Urinary bladder (tissue), 4 donors: ENCODE measurements around the gene SNUPN. TPM values are rescaled to one million over a fixed set of nuclear protein-coding genes. Genes with fewer than 3 reads are reported as not detected.
A peak's percentile ranks its signal among the peaks of the same experiment; 100 is the strongest.
"Not testable (repeated sequence)": the region's sequence is repeated elsewhere in the genome, so short reads cannot be mapped to it uniquely, and the experiment has no call there.

Experiments
- DNase-seq: peaks from one replicate; pipeline ENCODE4 v3.0.0-alpha.2; 2015; ENCODE audit errors: extremely low spot score
- H3K27ac ChIP-seq: one replicate; pipeline ENCODE4 v1.5.1; 2013; ENCODE audit warnings: low read depth, mild to moderate bottlenecking, moderate library complexity
- H3K36me3 ChIP-seq: one replicate; pipeline ENCODE4 v1.6.1; 2013; ENCODE audit warnings: mild to moderate bottlenecking, moderate library complexity; ENCODE audit not compliant: insufficient read depth
- H3K4me1 ChIP-seq: one replicate; pipeline ENCODE4 v1.6.1; 2013; ENCODE audit warnings: mild to moderate bottlenecking, moderate library complexity; ENCODE audit not compliant: insufficient read depth
- H3K4me3 ChIP-seq: one replicate; pipeline ENCODE4 v1.5.1; 2013; ENCODE audit warnings: low read depth, low read length
- WGBS: extraction: QIAGEN DNeasy Blood & Tissue Kit; methylation state at CpG from one replicate; pipeline ENCODE4 v1.1.7; 2013; 5-methylcytosine and 5-hydroxymethylcytosine counted together
- polyA plus RNA-seq: library from polyadenylated mRNA; stranded (reverse); fragments of 200-250 nt; gene quantifications from one replicate; pipeline ENCODE4 v1.2.3, GENCODE V29; 2013
- total RNA-seq: library from RNA; depleted of rRNA; stranded (reverse); fragments of >200 nt; gene quantifications from one replicate; pipeline ENCODE4 v1.2.3, GENCODE V29; 2014
- donor health status: healthy with polysubstance abuse.
- donor health status: healthy.

Gene SNUPN
- total and polyA plus RNA-seq, 2 donors, result 23.6 to 25.1 TPM

- 82% methylated on average over 9 of the region's 9 CpGs for WGBS
- H3K36me3 ChIP-seq, result no peaks in the 10 kb centered on the region
- no peak for DNase-seq
- H3K4me3 ChIP-seq, result no peak overlapping the region
- peaks cover 1% of the 10 kb centered on the region for H3K4me1 ChIP-seq
- no peak overlapping the region for H3K27ac ChIP-seq
These were observed 31.2 kb downstream of the SNUPN start for GRCh38 chr15:75594276-75594675.

- whole genome bisulfite sequencing, result 90% methylated on average over 4 of the region's 4 CpGs
- Histone ChIP-seq H3K27ac (no peak overlapping the region), H3K4me1 (no peaks in the 10 kb centered on the region), H3K4me3 (no peak overlapping the region), H3K36me3 (no peaks in the 10 kb centered on the region)
- no peak for DNase-seq
These were observed 33.7 kb downstream of the SNUPN start for GRCh38 chr15:75591655-75592364.

DNA sequence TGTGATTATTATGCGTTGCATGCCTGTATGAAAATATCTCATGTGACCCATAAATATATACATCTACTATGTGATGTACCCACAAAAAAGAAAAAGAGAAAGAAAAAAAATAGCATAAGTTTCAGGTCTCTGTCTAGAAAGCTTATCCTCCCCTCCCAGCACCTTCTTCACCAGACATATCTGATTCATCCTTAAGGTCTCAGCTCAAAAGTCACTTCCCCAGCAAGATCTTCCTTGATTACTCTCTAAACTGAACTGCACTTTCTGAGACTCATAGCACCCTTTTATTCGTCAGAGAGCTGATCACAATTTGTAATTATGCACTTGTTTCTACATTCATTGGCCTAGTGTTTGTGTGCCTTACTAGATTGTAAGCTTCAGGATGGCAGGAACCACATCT, 35.3 kb downstream of the SNUPN start:
- H3K4me1 ChIP-seq, result no peaks in the 10 kb centered on the region
- no peak overlapping the region for H3K4me3 ChIP-seq
- H3K27ac ChIP-seq, result no peak overlapping the region
- DNase-seq, result no peak
- H3K36me3 ChIP-seq, result no peaks in the 10 kb centered on the region
- WGBS, result 91% methylated on average over 2 of the region's 2 CpGs

DNA sequence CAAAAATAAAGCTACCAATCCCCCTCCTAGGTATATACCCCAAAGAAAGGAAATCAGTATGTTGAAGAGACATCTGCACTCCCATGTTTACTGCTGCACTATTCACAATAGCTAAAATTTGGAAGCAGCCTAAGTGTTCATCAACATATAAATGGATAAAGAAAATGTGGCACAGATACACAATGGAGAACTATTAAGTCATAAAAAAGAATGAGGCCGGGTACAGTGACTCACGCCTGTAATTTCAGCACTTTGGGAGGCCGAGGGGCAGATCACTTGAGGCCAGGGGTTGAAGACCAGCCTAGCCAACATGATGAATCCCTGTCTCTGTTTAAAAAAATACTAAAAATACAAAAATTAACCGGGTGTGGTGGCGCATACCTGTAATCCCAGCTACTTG, 36.5 kb downstream of the SNUPN start:
- DNase-seq, result no peak
- H3K36me3 ChIP-seq, result no peaks in the 10 kb centered on the region
- no peaks in the 10 kb centered on the region for H3K4me1 ChIP-seq
- 96% methylated on average over 5 of the region's 5 CpGs for WGBS
- H3K4me3 ChIP-seq, result no peak overlapping the region
- H3K27ac ChIP-seq, result no peak overlapping the region

GRCh38 chr15:75586422-75586821, 39.1 kb downstream of the SNUPN start:
- not testable (repeated sequence) for H3K4me1 ChIP-seq, H3K27ac ChIP-seq, DNase-seq, H3K4me3 ChIP-seq, H3K36me3 ChIP-seq
- WGBS, result 96% methylated on average over 5 of the region's 5 CpGs

DNA sequence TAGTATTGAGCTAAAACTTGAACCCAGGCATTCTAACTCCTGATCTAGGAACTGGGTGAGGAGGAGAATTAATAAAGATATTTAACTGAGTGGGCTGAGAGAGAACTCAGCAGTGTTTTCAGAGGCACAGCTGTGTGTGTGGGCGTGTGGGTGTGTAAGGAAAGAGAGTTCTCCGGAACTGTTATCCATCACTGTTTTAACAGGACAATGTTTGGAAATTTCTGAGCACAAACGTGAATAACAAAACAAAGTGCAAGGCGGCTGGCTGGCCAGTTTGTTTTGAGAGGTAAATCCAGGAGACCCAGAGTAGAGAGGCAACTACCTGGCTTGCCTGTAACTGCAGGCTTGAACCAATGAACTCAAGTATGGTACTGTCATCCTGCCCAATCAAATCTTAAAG, 41.4 kb downstream of the SNUPN start:
- DNase-seq, result no peak
- no peaks in the 10 kb centered on the region for H3K4me1 ChIP-seq
- H3K27ac ChIP-seq, result no peak overlapping the region
- 46% methylated on average over 4 of the region's 4 CpGs for WGBS
- no peak overlapping the region for H3K4me3 ChIP-seq
- H3K36me3 ChIP-seq, result no peaks in the 10 kb centered on the region

DNA sequence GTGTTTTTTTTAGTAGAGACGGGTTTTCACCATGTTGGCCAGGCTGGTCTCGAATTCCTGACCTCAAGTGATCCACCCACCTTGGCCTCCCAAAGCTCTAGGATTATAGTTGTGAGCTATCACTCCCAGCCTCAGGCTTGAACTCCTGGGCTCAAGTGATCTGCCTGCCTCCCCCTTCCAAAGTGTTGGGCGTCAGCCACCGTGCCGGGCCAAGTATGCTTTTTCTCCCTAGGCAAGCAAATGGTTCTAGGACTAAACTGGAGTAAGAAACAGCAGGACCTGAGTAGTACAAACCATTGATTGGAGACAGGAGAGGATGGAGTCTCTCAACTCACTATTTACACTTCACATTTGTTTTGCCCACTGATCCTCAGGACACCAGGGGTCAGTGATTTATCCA, 41.8 kb downstream of the SNUPN start:
- no peak overlapping the region for H3K27ac ChIP-seq
- H3K4me1 ChIP-seq, result no peaks in the 10 kb centered on the region

DNA sequence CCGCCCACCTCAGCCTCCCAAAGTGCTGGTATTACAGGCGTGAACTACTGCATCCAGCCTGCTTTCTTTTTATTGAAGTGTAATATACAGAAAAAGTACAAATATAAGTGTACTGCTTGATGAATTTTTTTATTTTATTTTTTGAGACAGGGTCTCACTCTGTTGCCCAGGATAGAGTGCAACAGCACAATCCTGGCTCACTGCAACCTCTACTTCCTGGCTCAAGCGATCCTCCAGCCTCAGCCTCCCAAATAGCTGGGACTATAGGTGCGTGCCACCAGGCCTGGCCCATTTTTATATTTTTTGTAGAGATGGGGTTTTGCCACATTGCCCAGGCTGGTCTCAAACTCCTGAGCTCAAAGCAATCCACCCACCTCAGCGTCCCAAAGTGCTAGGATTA, 42.6 kb downstream of the SNUPN start:
- not testable (repeated sequence) for H3K27ac ChIP-seq, H3K36me3 ChIP-seq, H3K4me1 ChIP-seq, H3K4me3 ChIP-seq, DNase-seq
- WGBS, result 94% methylated on average over 5 of the region's 5 CpGs

More for the DNA sequence above, 41.8 kb downstream of the SNUPN start:
- 55% methylated on average over 5 of the region's 5 CpGs for WGBS
- DNase-seq, result no peak
- Histone ChIP-seq H3K4me3 (no peak overlapping the region), H3K36me3 (no peaks in the 10 kb centered on the region)

GRCh38 chr15:75578948-75579920, 46.3 kb downstream of the SNUPN start, which contains the start of gene PTPN9:
Gene PTPN9 (minus strand): TSS chr15:75579315. CDS start chr15:75578776, 539 bp downstream.
- H3K4me1 ChIP-seq, result no peaks in the 10 kb centered on the region
- peak; percentile 54 for DNase-seq
- WGBS, result 1% methylated on average over 74 of the region's 78 CpGs
- H3K4me3 ChIP-seq, result peak within 1 kb of the TSS; percentile 95
- no peaks in the 10 kb centered on the region for H3K36me3 ChIP-seq
- peak within 1 kb of the TSS; percentile 93 for H3K27ac ChIP-seq

DNA sequence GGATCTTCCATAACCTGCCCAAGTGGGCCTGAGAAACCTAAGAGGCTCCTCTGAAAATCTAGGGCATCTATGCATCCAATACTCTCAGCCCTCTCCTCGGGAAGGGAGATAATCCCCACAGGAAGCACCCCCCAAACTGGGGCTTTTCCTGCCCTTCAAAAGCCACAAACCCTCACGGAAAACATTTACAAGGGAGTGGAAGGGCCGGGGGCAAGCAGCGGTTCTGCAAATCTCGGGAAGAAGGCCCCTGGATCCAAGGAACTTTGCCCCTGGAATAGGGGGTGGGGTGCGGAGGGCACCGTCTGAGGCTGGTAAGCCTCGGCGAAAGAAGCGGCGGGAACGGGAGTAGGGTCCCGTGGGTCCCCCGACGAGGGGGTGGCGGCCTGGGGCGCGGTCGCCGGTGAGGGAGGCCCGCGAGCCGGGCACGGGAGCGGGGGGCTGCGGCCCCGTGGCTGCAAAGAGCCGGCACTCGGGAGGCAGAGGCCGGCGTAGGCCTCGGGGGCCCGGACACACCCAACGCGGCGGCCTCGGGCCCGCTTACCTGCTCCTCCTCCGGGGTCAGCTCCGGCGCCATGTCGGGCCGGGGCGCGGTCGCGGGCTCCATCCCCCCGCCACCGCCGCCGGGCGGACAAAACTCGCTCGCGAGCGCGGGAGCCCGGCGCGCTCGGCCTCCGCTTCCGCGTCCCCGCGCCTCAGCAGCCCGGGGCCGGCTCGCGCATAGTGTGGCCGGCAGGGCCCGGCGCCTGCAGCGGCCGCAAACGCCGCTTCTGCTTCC, 47.2 kb downstream of the SNUPN start:
- no peaks in the 10 kb centered on the region for H3K36me3 ChIP-seq
- under 1% methylated on average over 77 of the region's 77 CpGs for WGBS
- peak overlapping the region; percentile 93 for H3K27ac ChIP-seq
- no peak for DNase-seq
- no peaks in the 10 kb centered on the region for H3K4me1 ChIP-seq
- H3K4me3 ChIP-seq, result peak overlapping the region; percentile 95

- Histone ChIP-seq H3K36me3 (no peaks in the 10 kb centered on the region), H3K27ac (peak overlapping the region; percentile 2), H3K4me3 (peak overlapping the region; percentile 95), H3K4me1 (no peaks in the 10 kb centered on the region)
- 3% methylated on average over 13 of the region's 13 CpGs for WGBS
- DNase-seq, result no peak
These were observed 47.9 kb downstream of the SNUPN start for GRCh38 chr15:75577401-75578172.

- no peak for DNase-seq
- H3K4me1 ChIP-seq, result no peaks in the 10 kb centered on the region
- 97% methylated on average over 5 of the region's 5 CpGs for WGBS
- no peak overlapping the region for H3K27ac ChIP-seq
- no peaks in the 10 kb centered on the region for H3K36me3 ChIP-seq
- H3K4me3 ChIP-seq, result no peak overlapping the region
These were observed 51.7 kb downstream of the SNUPN start for GRCh38 chr15:75573648-75574384.
